NCI-H510A treated with DMSO at 0.1 percent for 48 hours (cell line): ENCODE data around the gene RMP24.
"Not testable (repeated sequence)": the region's sequence is repeated elsewhere in the genome, so short reads cannot be mapped to it uniquely, and the experiment has no call there.

Source experiments
- DNase-seq: peaks from one replicate; lab custom pipeline; 2025; lab: John Stamatoyannopoulos, UW

RMP24 gene

DNA sequence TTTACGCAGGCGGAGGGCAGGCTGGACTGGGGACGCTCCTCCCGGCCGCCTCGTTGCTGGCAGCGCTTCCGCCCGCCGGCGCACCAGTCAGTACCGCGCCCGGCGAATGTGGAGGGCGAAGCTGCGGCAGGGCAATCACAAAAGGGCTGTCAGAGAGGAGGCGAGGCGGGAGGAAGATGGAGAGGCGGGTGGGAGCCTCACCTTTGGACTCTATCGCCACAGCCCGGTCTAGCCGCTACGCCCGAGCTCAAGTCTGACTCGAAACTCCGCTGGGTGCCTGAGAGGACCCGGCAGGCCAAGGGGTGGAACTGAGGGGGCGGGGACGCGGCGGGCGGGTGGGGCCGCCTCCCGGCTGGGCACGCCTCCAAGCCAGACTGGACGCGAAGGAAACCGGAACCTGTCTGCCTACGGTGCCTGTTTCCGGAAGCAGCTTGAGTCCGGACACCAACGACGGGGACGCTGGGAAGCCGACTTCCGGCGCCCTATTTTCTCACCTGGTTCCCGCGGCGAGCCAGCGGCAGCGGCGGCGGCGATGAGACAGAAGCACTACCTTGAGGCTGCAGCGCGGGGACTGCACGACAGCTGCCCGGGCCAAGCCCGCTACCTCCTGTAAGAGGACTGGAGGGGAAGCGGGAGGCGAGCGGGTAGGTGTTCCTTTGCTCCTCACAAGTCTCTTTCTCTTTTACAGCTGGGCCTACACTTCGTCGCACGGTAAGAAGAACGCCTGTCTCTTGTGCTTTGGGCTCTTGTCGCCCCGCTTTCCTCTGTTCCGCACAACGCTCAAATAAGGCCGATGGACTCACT lies at the start of gene RMP24:
RMP24 (plus strand) TSS at position 483 of the 804 bp plus-strand sequence.
- DNase-seq: peak; percentile 99

DNA sequence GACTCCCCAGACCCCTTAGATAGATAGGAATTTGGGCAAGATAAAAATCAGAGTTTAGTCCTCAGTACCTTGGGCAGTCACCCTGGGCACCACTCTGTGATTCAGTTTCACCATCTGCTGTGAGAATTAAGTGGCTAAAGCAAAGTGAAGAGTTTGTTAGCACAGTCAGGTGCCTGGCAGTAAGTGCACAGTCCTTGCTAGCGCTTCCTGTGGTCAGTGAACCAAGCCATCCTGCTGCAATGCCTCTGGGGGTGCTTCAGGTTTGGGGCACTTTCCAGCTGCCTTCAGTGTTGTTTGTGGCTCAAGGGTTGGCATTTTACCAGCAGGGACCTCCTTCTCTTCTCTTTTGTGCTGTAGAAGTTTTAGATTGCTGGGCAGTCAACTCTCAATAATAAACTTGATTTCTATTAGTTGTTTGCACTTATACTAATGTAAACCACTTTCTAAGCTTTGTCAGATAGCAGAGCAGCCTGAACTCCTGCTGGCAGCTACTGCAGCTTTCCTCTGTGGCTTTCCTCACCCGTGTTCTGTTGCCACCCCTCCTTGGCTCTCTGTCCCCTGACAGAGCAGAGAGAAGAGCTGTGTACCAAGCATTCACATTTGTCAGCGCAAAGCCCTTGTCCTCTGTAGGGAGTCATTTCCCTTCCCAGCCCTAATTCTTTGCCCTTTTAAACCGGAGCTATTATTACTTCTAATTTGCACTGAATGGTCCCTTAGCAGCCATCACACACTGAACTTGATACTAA lies 48.4 kb upstream of the RMP24 start:
- DNase-seq: peak; percentile 88

DNA sequence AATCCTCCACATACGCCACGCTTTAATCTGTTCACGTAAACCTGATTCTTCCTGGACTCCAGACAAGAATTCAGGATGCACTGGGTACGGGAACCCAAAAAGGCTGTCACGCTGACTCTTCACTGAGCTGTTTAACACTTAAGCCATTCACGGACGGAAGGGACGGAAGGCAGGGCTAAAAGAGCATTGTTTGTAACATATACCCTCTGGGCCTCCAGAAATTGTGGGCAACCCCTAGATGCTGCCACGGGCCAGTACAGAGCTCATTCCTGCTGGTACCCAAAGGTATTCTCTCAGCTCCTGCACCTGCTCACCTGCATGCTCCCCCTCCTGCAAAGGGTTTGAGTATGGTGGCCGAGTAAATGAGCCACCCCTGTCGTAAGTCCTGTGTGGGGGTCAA lies 45.6 kb upstream of the RMP24 start:
- no peak for DNase-seq

DNA sequence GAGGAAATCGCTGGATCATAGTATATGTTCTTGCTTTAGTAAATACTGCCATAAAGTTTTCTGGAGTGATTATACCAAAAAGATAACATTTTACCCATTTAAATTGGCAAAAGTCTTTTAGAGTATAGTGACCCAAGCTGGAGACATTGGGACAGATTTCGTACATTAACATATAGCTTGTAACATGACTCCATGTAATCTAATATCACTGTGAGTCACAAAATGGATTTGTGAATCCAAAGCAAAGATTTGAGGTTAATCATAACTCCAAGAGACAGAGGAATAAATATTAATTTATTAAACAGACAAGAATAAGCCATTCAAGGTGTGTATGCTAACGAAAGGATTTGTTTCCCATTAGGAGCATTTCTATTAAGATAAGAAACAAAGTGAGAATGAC lies 45.0 kb upstream of the RMP24 start:
- DNase-seq: no peak

DNA sequence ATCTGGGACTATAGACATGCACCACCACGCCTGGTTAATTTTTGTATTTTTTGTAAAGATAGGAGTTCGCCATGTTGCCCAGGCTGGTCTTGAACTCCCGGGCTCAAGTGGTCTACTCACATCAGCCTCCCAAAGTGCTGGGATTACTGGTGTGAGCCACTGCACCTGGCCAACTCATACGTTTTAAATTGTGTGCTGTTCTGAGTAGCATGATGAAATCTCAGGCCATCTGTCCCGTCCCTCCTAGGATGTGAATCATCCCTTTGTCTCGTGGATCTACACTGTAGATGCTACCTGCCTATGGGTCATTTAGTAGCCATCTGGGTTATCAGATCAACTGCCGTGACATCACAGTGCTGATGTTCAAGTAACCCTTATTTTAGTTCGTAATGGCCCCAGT lies 38.5 kb upstream of the RMP24 start:
- DNase-seq: no peak

DNA sequence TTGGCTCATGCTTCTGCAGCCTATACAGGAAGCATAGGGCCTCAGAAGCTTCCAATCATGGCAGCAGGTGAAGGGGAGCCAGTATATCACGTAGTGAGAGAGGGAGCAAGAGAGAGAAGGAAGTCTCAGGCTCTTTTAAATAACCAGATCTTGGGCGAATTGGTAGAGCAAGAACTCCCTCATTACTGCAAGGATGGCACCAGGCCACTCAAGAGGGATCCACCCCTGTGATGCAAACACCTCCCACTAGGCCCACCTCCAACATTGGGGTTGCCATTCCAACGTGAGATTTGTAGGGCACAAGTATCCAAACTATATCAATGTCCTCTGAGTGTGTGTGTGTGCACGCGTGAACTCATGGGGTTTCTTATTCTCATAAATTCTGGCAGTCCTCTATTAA lies 37.6 kb upstream of the RMP24 start:
- DNase-seq: no peak

DNA sequence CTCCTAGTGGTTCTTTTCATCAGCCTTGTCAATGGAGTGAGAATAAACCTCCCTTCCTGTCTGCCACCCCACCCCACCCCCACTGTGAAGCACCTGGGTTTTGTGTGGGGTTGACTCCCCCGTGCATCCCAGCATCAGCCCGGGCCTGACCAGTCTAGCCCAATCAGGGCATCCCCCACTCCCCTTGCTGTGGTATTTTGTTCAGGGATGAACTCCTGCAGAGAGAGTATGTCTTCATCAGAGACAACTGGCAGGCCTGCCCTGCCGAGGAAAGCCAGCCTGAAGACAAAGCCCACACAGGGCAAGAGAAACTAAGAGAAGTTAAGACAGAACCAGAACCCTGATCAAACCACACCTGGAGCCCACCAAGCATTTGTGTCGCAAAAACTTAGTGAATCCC lies 36.7 kb upstream of the RMP24 start:
- DNase-seq: no peak

DNA sequence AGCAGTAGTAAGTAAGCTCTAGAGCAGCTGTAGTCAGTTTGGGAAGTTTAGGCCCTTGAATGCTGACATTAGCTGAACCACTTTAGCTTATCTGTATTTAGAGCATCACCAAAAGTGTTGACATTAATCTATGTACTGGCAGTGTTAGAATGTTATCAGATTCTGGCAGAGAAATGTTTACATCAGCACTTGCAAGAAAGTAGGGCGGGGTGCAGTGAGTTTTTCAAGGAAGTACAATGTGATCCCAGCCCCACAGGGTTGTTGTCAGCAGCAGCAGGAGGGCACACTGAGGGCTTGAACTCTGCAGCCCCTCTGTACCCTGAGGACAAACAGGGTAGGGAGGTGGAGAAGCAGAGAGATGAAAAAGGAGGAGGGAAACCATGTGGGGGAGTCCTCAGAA lies 35.5 kb upstream of the RMP24 start:
- DNase-seq: no peak

DNA sequence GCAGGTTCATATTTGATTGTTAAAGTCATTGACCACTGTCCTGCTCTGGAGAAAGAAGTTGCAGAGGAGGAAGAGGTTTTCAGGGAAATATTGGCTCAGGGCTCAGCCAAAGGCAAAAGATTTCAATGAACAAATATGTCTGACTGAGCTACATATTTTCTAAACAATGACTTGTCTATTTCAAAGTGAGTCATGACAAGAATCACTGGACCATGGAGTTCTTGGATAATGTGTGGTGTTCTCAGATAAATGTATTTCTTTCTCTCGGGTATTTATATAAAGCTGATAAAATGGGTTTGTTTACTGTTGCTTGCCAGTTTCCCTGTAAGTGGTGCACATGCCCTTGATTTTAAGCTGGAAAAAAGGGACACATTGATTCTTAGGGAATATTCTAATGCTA lies 34.3 kb upstream of the RMP24 start:
- DNase-seq: no peak

DNA sequence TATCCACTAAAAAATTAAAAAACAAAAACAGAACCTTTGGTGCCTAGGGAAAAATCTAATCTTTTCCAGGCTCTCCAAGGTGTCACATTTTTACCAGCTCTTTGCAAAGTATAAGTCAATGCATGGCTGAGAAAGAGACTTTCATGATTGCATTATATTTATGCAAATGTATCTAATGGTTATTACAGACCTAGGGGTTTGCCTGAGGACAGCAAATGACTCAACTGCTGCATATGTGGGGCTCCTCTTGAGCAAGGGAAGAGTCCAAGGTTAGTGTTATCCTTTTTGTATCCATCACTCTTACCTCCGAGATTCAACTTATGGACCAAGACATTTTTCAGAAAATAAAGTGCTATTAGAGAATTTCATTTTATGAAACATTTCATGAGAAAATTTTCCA lies 33.9 kb upstream of the RMP24 start:
- DNase-seq: no peak

DNA sequence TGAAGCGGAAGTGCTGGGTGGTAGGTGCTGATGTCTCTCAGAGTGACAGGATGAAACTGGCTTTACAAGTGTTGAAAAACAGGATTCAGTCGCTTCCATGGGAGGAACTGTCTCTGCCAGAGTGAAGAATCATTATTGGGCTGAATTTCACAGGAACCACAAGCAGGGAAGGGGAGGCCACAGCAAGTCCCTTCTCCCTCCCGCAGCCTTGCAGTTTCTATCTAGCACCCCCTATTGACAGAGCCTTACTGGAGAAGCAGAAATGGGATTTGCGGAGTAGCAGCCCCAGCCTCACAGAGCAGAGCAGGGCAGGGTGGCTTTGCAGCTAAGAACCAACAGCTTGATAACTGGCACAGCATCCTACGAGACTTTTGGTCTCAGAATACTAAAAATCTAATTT lies 33.3 kb upstream of the RMP24 start:
- DNase-seq: no peak

DNA sequence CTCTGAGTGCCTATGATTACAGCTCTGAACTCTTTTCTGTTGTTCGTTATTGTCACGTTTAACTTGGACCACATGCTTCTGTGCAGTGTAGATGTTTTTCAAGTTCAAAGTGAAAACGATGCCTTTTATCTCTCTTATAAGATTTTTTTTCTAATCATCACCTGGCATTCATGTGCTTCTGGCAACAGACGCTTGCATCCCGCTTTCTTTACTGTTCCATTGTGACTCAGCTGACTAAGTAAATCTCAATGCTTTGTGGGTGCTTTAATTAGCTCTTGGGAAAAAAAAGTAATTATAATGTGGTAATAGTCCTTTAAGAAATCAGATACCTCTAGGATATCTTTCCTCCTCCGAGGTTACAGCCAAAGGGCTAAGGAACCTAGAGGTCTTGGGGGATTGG lies 31.2 kb upstream of the RMP24 start:
- no peak for DNase-seq

DNA sequence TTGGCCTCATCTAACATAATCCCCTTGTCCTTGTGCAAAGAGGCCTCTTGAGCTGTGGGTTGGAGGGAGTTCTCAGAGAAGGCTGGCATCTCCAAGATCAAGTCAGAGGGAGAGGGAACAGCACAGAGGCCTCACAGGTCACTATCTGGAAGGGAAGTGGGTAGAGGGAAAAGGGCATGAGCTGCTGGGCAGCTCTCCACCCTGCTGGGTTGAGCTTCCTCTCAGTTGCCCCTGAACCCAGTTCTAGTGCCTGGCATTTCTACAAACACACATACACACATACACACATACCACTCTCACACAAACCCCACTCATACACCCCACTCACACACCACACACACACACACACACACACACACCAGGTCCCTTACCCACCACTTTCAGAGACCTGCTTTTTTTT lies 30.3 kb upstream of the RMP24 start:
- DNase-seq: no peak

DNA sequence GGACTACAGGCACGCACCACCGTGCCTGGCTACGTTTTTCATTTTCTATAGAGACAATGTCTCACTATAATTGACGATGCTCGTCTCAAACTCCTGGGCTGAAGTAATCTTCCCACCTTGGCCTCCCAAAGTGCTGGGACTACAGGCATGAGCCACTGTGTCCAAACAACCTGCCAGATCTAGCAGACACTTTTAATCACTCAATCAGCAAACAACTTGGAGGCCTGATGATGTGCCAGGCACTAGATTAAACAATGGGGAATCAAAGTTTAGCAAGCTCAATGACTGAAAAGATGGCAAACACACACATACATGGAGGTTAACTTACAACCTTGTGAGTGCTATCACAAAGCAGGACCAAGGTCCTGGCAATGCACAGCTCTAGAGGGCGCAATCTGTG lies 29.8 kb upstream of the RMP24 start:
- DNase-seq: no peak

DNA sequence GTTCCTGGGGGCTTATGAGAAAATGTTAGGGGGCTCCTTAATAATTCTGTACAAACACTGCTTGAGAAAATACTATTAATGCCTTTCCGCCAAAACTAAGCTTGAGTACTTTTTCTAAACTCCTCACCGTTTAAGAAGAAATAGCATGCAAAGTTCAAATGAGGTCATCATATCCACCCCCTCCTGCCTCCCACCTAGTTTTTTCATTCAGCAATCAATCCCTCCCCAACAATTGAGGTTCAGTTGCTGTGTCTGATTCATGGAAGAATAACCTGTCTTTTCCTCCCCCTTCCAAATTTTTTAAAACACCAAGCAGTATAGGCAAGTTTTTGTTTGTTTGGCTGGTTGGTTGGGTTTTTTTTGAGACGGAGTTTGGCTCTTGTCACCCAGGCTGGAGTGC lies 24.4 kb upstream of the RMP24 start:
- no peak for DNase-seq

DNA sequence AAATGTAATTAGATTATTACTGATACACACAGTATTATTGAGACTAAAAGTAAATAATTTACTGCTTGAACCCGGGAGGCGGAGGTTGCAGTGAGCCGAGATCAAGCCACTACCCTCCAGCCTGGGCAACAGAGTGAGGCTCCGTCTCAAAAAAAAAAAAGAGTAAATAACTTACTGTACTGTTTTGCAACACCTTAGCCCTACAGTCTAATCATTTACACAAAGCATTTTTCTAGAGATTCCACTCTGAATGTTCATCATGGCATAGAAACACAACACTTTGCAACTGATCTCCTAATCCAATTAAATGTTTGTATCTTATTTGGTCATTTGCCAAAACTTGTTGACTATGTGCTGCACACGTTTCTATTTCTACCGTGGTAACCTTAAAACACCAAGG lies 23.4 kb upstream of the RMP24 start:
- no peak for DNase-seq

DNA sequence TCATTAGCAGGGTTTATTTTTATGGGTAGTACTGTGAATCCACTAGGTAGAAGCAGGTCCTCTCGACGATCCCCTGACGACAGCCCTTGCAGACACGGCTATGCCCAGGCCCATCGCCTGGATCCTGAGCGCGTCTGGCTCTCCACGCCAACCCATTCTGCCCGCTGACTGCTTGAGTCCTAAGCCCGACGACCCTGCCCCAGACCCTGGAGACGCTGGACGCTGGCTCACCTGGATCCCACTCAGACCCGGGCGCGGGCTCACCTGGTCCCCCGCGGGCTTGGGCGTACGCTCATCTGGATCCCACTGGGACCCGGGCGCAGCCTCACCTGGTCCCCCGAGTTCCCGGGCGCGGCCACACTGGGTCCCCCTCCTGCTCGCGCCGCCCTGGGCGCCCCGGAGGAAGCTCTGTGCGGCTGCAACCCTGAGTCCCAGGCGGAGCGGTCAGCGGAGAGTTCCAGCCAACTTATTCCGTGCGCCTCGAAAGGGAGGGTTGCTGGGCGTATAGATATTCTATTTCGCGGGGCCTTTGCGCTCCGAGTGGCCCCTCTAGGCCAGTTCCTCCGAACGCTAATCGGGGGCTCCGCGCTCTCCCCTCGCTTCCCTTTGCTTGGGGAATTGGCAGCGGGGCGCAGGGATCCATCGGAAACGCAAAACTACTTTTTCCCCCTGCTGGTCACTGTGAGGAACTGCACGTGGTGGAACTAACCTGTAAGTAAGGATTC lies 22.4 kb upstream of the RMP24 start:
- DNase-seq: peak; percentile 96

DNA sequence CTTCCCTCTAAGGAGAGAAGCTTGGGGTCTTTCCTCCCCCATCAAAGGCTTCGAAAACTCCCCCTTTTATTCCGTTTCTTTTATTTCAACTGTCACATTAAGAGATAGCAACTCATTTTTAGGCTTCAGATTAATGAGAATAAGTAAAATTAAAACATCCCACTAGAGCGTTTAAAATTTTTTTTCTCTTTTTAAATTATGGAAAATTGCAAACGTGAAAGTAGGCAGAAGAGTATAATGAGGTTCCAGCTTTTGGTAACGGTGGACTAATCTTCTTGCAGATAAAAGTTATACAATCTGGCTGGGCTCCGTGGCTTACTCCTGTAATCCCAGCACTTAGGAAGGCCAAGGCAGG lies 21.9 kb upstream of the RMP24 start:
- no peak for DNase-seq

DNA sequence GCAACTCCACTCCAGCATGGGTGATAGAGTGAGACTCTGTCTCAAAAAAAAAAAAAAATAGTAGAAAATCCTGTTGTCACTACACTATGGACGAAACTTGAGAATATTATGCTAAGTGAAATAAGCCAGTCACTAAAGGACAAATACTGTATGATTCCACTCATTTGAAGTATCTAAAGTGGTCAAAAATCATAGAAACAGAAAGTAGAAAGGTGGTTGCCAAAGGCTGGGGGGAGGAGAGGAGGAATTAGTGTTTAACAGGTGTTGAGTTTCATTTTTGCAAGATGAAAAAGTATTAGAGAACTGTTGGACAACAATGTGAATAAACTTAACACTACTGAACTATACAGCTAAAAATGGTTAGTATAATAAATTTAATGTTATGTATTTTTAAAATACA lies 18.8 kb upstream of the RMP24 start:
- no peak for DNase-seq

DNA sequence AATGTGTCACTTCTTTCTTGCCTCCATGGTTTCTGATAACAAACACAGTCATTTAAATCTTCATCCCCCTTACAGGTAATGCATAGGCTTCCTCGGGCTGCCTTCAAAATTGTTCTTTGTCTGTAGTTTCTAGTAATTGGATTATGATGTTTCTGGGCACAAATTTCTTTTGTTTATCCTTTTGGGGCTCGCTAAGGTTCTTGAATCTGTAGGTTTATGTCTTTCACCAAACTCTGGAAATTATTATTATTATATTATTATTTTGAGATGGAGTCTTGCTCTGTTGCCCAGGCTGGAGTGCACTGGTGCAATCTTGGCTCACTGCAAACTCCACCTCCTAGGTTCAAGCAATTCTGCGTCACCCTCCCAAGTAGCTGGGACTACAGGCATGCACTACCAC lies 16.3 kb upstream of the RMP24 start:
- no peak for DNase-seq

DNA sequence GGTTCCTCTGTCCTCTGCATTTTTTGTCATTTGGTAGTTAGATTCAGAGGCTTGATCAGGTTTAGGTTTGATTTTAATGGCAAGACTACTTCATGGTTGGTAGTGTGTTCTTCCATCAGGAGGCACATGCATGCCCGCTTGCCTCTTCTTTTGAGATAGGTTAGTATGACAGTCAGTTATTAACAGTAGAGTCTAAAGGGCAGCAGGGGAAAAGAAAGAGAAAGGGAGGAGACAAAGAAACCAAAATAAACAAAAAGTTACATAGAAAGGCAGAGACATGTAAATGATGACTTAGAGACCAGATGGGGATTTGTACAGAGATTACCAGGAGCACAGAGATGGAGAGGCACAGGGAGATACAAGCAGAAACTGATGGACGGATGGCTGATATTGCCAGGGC lies 10.2 kb upstream of the RMP24 start:
- DNase-seq: no peak

DNA sequence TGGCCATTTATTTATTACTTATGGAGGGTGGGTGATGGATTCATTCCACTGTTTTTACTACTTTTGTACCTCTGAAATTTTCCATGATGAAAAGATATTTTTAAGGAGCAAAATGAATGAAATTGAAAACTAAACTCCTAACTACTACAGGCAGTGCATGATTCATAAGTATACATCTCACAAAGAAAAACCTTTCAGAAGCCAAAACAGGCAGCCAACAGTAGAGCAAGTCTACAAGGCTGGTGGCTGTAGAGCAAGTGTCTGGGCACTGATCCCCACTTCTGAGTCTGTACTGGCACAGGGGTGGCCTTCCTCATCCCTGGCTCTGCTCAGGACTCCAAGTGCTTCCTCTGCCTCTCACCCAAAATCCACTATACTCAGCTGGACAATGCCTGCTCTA lies 8.2 kb upstream of the RMP24 start:
- DNase-seq: no peak

DNA sequence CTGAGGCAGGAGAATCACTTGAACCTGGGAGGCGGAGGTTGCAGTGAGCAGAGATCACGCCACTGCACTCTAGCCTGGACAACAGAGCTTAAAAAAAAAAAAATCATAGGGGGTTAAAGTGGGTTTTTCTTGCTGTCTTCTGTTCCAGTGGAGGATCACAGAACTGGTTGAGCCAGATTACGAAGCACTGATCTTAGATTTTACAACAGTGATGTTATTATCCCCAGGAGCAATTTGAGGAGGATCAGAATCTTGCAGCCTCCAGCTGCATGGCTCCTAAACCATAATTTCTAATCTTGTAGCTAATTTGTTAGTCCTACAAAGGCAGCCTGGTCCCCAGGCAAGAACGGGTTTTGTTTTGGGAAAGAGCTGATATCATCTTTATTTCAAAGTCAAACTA lies 4.6 kb upstream of the RMP24 start:
- not testable (repeated sequence) for DNase-seq
